Panc1 (cell line): ENCODE data around the gene FUBP3. TPM values are rescaled to one million over a fixed set of nuclear protein-coding genes. Genes with fewer than 3 reads are reported as not detected.

Source experiments
- ATAC-seq: fragments of 200-7000 bp; cut with Tn5 transposase; 2 replicates; pipeline ENCODE4 v1.9.1; 2020; ENCODE audit warnings: mild to moderate bottlenecking, moderate library complexity
- BruUV-seq: library from RNA; stranded (reverse); fragments of 400-500 nt; replicated peaks from 2 replicates; lab custom pipeline; 2021; lab: Mats Ljungman, UMichigan
- CTCF ChIA-PET: fragments of 300-600 bp; sonication (Branson Sonifier 250); formaldehyde crosslinking; loops from one replicate; lab custom pipeline; 2022; ENCODE audit warnings: antibody characterized with exemption; lab: Charles Lee
- POLR2A ChIA-PET: fragments of 300-600 bp; sonication (Branson Sonifier 250); formaldehyde crosslinking; loops from one replicate; lab custom pipeline; 2022; ENCODE audit warnings: antibody characterized with exemption; lab: Charles Lee
- DNase-seq: peaks from one replicate; pipeline ENCODE4 v3.0.0-alpha.2; 2010; ENCODE audit warnings: low read depth, low spot score
- H3K27ac ChIP-seq: 2 replicates; pipeline ENCODE4 v1.5.1; 2011; ENCODE audit warnings: mild to moderate bottlenecking, low read length, inconsistent platforms
- H3K27me3 ChIP-seq: fragments of 200-500 bp; sonication (Bioruptor generic); 2 replicates; pipeline ENCODE4 v1.6.0; 2014; ENCODE audit warnings: low read length, inconsistent platforms; ENCODE audit not compliant: control insufficient read depth, insufficient read depth
- H3K36me3 ChIP-seq: fragments of 200-500 bp; sonication (Bioruptor generic); 2 replicates; pipeline ENCODE4 v1.5.1; 2014; ENCODE audit warnings: inconsistent platforms, mild to moderate bottlenecking, low read length, moderate library complexity; ENCODE audit not compliant: control insufficient read depth, insufficient read depth
- H3K4me1 ChIP-seq: 2 replicates; pipeline ENCODE4 v1.5.1; 2011; ENCODE audit warnings: inconsistent platforms, mild to moderate bottlenecking, low read length, moderate library complexity; ENCODE audit not compliant: control insufficient read depth, insufficient read depth
- H3K4me3 ChIP-seq, 2 experiments: 2 replicates each; pipeline ENCODE4 v1.5.1; 2011 to 2012; ENCODE audit warnings: low read depth in 2 of 2, low read length in 2 of 2, mild to moderate bottlenecking in 2 of 2, inconsistent platforms in 1 of 2, moderate library complexity in 1 of 2
- H3K9me3 ChIP-seq: fragments of 200-500 bp; sonication (Bioruptor generic); 2 replicates; pipeline ENCODE4 v1.5.1; 2014; ENCODE audit warnings: low read depth, mild to moderate bottlenecking, inconsistent platforms, low read length, moderate library complexity; ENCODE audit not compliant: control insufficient read depth, insufficient read depth
- CTCF ChIP-seq: fragments of 450-650 bp; IDR thresholded peaks from 2 replicates; pipeline ENCODE4 v1.5.1; 2017; ENCODE audit warnings: mild to moderate bottlenecking
- POLR2AphosphoS5 ChIP-seq: IDR thresholded peaks from 2 replicates; pipeline ENCODE4 v1.6.1; 2012; ENCODE audit warnings: mild to moderate bottlenecking, low read depth, low read length, moderate library complexity
- SIN3A ChIP-seq: IDR thresholded peaks from 2 replicates; pipeline ENCODE4 v1.6.1; 2012; ENCODE audit warnings: low read depth, mild to moderate bottlenecking, low read length, moderate library complexity, borderline replicate concordance; ENCODE audit not compliant: insufficient read depth
- TCF7L2 ChIP-seq: IDR thresholded peaks from 2 replicates; pipeline ENCODE4 v1.6.1; 2011; ENCODE audit warnings: mild to moderate bottlenecking, low read depth, low read length, inconsistent platforms
- in situ Hi-C: cut with HindIII; loops from 2 replicates; pipeline ENCODE4 v1.10.0; 2016; ENCODE audit warnings: low sequenced_read_pairs, low pct_unique_long_range_greater_than_20kb
- intact Hi-C: fragments of 100-400 bp; cut with micrococcal nuclease; formaldehyde crosslinking; loops from one replicate; pipeline ENCODE4 v1.10.0; 2022; ENCODE audit not compliant: unreplicated experiment
- microRNA-seq: library from miRNA; unstranded; fragments of <30 nt; microRNA quantifications from one replicate; pipeline ENCODE4 v1.1.0, GENCODE V29; 2020; ENCODE audit not compliant: unreplicated experiment
- total RNA-seq: library from RNA; stranded (reverse); gene quantifications from one replicate; pipeline ENCODE4 v1.2.1, GENCODE V29; 2021; ENCODE audit not compliant: unreplicated experiment
- TF ChIP-seq, protein P1 (sequence below), 2 experiments: IDR thresholded peaks; 2 replicates each; pipeline ENCODE4 v1.6.1; 2011 to 2012; ENCODE audit warnings: low read depth in 2 of 2, control low read depth in 1 of 2, low read length in 1 of 2, mild to moderate bottlenecking in 1 of 2, moderate library complexity in 1 of 2; ENCODE audit not compliant: insufficient read depth in 1 of 2

Gene FUBP3
- total RNA-seq, 1 experiment from 2014 or later = 46.6 TPM

GRCh38 chr9:130687615-130688014, 108.2 kb downstream of the FUBP3 start:
- no peaks in the 10 kb centered on the region for H3K9me3 ChIP-seq
- no peaks in the 10 kb centered on the region for H3K4me1 ChIP-seq
- in situ Hi-C loops (no loop called here), intact Hi-C loops (no loop called here)
- no peaks in the 10 kb centered on the region for H3K27me3 ChIP-seq
- no peak overlapping the region for H3K27ac ChIP-seq
- TF ChIP-seq CTCF (no peak), TCF7L2 (no peak), SIN3A (no peak), POLR2AphosphoS5 (no peak)
- TF ChIP-seq, protein P1, sequence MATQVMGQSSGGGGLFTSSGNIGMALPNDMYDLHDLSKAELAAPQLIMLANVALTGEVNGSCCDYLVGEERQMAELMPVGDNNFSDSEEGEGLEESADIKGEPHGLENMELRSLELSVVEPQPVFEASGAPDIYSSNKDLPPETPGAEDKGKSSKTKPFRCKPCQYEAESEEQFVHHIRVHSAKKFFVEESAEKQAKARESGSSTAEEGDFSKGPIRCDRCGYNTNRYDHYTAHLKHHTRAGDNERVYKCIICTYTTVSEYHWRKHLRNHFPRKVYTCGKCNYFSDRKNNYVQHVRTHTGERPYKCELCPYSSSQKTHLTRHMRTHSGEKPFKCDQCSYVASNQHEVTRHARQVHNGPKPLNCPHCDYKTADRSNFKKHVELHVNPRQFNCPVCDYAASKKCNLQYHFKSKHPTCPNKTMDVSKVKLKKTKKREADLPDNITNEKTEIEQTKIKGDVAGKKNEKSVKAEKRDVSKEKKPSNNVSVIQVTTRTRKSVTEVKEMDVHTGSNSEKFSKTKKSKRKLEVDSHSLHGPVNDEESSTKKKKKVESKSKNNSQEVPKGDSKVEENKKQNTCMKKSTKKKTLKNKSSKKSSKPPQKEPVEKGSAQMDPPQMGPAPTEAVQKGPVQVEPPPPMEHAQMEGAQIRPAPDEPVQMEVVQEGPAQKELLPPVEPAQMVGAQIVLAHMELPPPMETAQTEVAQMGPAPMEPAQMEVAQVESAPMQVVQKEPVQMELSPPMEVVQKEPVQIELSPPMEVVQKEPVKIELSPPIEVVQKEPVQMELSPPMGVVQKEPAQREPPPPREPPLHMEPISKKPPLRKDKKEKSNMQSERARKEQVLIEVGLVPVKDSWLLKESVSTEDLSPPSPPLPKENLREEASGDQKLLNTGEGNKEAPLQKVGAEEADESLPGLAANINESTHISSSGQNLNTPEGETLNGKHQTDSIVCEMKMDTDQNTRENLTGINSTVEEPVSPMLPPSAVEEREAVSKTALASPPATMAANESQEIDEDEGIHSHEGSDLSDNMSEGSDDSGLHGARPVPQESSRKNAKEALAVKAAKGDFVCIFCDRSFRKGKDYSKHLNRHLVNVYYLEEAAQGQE (IDR thresholded peaks at IDR 0.05; ENCODE audit: insufficient read depth in 1 of 2, low read depth in 2 of 2, low read length in 1 of 2) = no peak
- ChIA-PET POLR2A (interaction anchor here (0.6 kb wide), 1 partner anchor 351 kb away, joined by 3 read pairs; no protein-coding TSS in a partner anchor), CTCF (no interaction called here)
- ATAC-seq (no peak), DNase-seq (no peak)
- no TSS peak for BruUV-seq
- no peaks in the 10 kb centered on the region for H3K36me3 ChIP-seq
- no peak overlapping the region for H3K4me3 ChIP-seq

Small RNA genes lying within 50 kb of the gene (microRNA-seq; reads per million reads assigned to microRNA genes)
- 0.95 reads per million for gene MIR6856

Other genes with a start within 250 kb of the FUBP3 start
- 26.2 TPM for gene ASS1, start 134.6 kb upstream of the FUBP3 start, total RNA-seq
- gene PRDM12, start 85.0 kb downstream of the FUBP3 start, total RNA-seq = 0.08 TPM
- 41.0 TPM for gene EXOSC2, start 114.2 kb downstream of the FUBP3 start, total RNA-seq